ENCODE measurements around the gene SRPK2.

The SRPK2 gene

GRCh38 chr7:105202616-105203015 lies 186.1 kb downstream of the SRPK2 start:
- Histone ChIP-seq H3K27me3 (ENCODE audit: insufficient read depth, low read length, poor library complexity, severe bottlenecking) (no peaks in the 10 kb centered on the region), H3F3A (ENCODE audit: low read depth) (no peaks in the 10 kb centered on the region), H3K79me2 (ENCODE audit: insufficient read depth, low read length) (peaks cover 68% of the 10 kb centered on the region), H3K9me2 (replicated peaks; ENCODE audit: low read depth, low read length) (no peaks in the 10 kb centered on the region), H3K4me1 (ENCODE audit: insufficient read depth, low read length, poor library complexity, severe bottlenecking) (peaks cover 12% of the 10 kb centered on the region), H3K9ac (ENCODE audit: low read depth, low read length, poor library complexity, severe bottlenecking) (no peak overlapping the region), H4K20me1 (ENCODE audit: insufficient read depth, low read length, poor library complexity, severe bottlenecking) (peaks cover 54% of the 10 kb centered on the region), H3K4me3 (ENCODE audit: low read length, poor library complexity, severe bottlenecking) (no peak overlapping the region), H3K36me3 (ENCODE audit: insufficient read depth, low read length) (peaks cover 40% of the 10 kb centered on the region), H3K4me2 (ENCODE audit: low read depth, low read length, poor library complexity, severe bottlenecking) (no peak overlapping the region), H2AFZ (ENCODE audit: low read length) (no peak overlapping the region), H3K9me3 (ENCODE audit: insufficient read depth, low read depth, low read length) (no peaks in the 10 kb centered on the region)
- TF ChIP-seq, protein P1, sequence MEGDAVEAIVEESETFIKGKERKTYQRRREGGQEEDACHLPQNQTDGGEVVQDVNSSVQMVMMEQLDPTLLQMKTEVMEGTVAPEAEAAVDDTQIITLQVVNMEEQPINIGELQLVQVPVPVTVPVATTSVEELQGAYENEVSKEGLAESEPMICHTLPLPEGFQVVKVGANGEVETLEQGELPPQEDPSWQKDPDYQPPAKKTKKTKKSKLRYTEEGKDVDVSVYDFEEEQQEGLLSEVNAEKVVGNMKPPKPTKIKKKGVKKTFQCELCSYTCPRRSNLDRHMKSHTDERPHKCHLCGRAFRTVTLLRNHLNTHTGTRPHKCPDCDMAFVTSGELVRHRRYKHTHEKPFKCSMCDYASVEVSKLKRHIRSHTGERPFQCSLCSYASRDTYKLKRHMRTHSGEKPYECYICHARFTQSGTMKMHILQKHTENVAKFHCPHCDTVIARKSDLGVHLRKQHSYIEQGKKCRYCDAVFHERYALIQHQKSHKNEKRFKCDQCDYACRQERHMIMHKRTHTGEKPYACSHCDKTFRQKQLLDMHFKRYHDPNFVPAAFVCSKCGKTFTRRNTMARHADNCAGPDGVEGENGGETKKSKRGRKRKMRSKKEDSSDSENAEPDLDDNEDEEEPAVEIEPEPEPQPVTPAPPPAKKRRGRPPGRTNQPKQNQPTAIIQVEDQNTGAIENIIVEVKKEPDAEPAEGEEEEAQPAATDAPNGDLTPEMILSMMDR (conservative IDR thresholded peaks at IDR 0.05; ENCODE audit: low read length) = no peak
- no peak for TF ChIP-seq EZH2phosphoT487 (IDR thresholded peaks at IDR 0.05; ENCODE audit: borderline replicate concordance)

GRCh38 chr7:105199386-105199785 lies 189.3 kb downstream of the SRPK2 start:
- no peaks in the 10 kb centered on the region for H3K27me3 ChIP-seq (ENCODE audit: insufficient read depth, low read length, poor library complexity, severe bottlenecking)
- no peak overlapping the region for H3K4me3 ChIP-seq (ENCODE audit: low read length, poor library complexity, severe bottlenecking)
- no peak overlapping the region for H3K9ac ChIP-seq (ENCODE audit: low read depth, low read length, poor library complexity, severe bottlenecking)
- peaks cover 41% of the 10 kb centered on the region for H4K20me1 ChIP-seq (ENCODE audit: insufficient read depth, low read length, poor library complexity, severe bottlenecking)
- peaks cover 67% of the 10 kb centered on the region for H3K79me2 ChIP-seq (ENCODE audit: insufficient read depth, low read length)
- H3K9me2 ChIP-seq (replicated peaks; ENCODE audit: low read depth, low read length) = no peaks in the 10 kb centered on the region
- peaks cover 3% of the 10 kb centered on the region for H3K4me1 ChIP-seq (ENCODE audit: insufficient read depth, low read length, poor library complexity, severe bottlenecking)
- no peak overlapping the region for H2AFZ ChIP-seq (ENCODE audit: low read length)
- TF ChIP-seq EZH2phosphoT487 (IDR thresholded peaks at IDR 0.05; ENCODE audit: borderline replicate concordance) = no peak
- TF ChIP-seq, protein P1 (conservative IDR thresholded peaks at IDR 0.05; ENCODE audit: low read length) = no peak
- no peaks in the 10 kb centered on the region for H3K9me3 ChIP-seq (ENCODE audit: insufficient read depth, low read depth, low read length)
- H3K4me2 ChIP-seq (ENCODE audit: low read depth, low read length, poor library complexity, severe bottlenecking) = no peak overlapping the region
- peaks cover 44% of the 10 kb centered on the region for H3K36me3 ChIP-seq (ENCODE audit: insufficient read depth, low read length)
- H3F3A ChIP-seq (ENCODE audit: low read depth) = no peaks in the 10 kb centered on the region

GRCh38 chr7:105198223-105198622 lies 190.5 kb downstream of the SRPK2 start:
- Histone ChIP-seq H3K27me3 (ENCODE audit: insufficient read depth, low read length, poor library complexity, severe bottlenecking) (no peaks in the 10 kb centered on the region), H3K79me2 (ENCODE audit: insufficient read depth, low read length) (peaks cover 58% of the 10 kb centered on the region), H3K9ac (ENCODE audit: low read depth, low read length, poor library complexity, severe bottlenecking) (no peak overlapping the region), H3K9me3 (ENCODE audit: insufficient read depth, low read depth, low read length) (no peaks in the 10 kb centered on the region), H3K4me1 (ENCODE audit: insufficient read depth, low read length, poor library complexity, severe bottlenecking) (peaks cover 3% of the 10 kb centered on the region), H4K20me1 (ENCODE audit: insufficient read depth, low read length, poor library complexity, severe bottlenecking) (peaks cover 40% of the 10 kb centered on the region), H3K36me3 (ENCODE audit: insufficient read depth, low read length) (peaks cover 44% of the 10 kb centered on the region), H3K4me2 (ENCODE audit: low read depth, low read length, poor library complexity, severe bottlenecking) (no peak overlapping the region), H2AFZ (ENCODE audit: low read length) (no peak overlapping the region), H3K9me2 (replicated peaks; ENCODE audit: low read depth, low read length) (no peaks in the 10 kb centered on the region), H3F3A (ENCODE audit: low read depth) (no peaks in the 10 kb centered on the region), H3K4me3 (ENCODE audit: low read length, poor library complexity, severe bottlenecking) (no peak overlapping the region)
- TF ChIP-seq, protein P1 (conservative IDR thresholded peaks at IDR 0.05; ENCODE audit: low read length) = no peak
- no peak for TF ChIP-seq EZH2phosphoT487 (IDR thresholded peaks at IDR 0.05; ENCODE audit: borderline replicate concordance)

Data from Loucy (cell line).